ENCODE measurements around the gene TPM3.

TPM3 gene

DNA sequence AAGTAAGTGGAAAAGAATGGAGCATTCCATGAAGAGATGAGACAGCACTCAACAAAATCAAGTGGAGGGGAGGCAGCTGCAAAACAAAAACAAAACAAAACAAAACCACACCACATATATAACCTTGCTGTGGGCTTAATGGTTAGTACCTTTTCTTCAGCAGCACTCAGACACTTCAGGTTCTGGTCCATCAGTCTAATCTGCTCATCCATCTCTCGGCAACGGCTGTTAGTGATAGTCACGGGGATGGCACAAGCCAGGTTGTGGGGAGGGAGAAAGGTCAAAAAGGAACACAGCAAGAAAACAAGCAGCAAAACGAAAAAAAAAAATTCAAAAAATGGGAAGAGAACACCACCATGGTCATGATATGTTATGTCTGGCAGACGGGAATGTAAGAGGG is 20.0 kb downstream of the TPM3 start:
- no peak overlapping the region for H2AFZ ChIP-seq
- no peak overlapping the region for H3K9ac ChIP-seq
- H3K9me3 ChIP-seq (ENCODE audit: control insufficient read depth, low read length), result no peaks in the 10 kb centered on the region
- TF ChIP-seq, protein P1, sequence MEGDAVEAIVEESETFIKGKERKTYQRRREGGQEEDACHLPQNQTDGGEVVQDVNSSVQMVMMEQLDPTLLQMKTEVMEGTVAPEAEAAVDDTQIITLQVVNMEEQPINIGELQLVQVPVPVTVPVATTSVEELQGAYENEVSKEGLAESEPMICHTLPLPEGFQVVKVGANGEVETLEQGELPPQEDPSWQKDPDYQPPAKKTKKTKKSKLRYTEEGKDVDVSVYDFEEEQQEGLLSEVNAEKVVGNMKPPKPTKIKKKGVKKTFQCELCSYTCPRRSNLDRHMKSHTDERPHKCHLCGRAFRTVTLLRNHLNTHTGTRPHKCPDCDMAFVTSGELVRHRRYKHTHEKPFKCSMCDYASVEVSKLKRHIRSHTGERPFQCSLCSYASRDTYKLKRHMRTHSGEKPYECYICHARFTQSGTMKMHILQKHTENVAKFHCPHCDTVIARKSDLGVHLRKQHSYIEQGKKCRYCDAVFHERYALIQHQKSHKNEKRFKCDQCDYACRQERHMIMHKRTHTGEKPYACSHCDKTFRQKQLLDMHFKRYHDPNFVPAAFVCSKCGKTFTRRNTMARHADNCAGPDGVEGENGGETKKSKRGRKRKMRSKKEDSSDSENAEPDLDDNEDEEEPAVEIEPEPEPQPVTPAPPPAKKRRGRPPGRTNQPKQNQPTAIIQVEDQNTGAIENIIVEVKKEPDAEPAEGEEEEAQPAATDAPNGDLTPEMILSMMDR (IDR thresholded peaks at IDR 0.05), result no peak
- H3K36me3 ChIP-seq (ENCODE audit: control insufficient read depth, insufficient read depth, low read length), result no peaks in the 10 kb centered on the region
- H3K4me3 ChIP-seq (ENCODE audit: low read depth, low read length), result no peak overlapping the region
- H3K4me1 ChIP-seq, result no peaks in the 10 kb centered on the region
- no peaks in the 10 kb centered on the region for H3K27me3 ChIP-seq (ENCODE audit: control insufficient read depth, insufficient read depth, low read length)
- no peak overlapping the region for H3K4me2 ChIP-seq (ENCODE audit: low read length)
- H3K79me2 ChIP-seq, result no peaks in the 10 kb centered on the region
- H3K27ac ChIP-seq, result no peak overlapping the region

DNA sequence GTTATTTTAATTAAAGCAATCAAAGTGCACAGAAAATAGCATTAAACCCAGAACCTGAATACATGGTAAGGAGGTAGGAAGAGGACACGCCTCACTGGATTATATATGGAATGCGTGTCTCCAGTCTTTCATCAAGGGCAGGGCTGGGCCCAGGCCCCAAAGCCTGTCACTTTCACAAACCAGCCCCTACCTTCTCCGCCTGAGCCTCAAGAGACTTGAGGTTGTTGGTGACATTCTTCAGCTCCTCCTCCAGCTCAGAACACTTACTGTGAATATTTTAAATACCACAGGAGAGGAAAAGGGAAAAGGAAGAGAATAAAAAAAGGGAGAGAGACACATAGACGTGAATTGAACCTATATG is 20.7 kb downstream of the TPM3 start:
- no peaks in the 10 kb centered on the region for H3K27me3 ChIP-seq (ENCODE audit: control insufficient read depth, insufficient read depth, low read length)
- no peak overlapping the region for H3K4me3 ChIP-seq (ENCODE audit: low read depth, low read length)
- H3K4me2 ChIP-seq (ENCODE audit: low read length), result no peak overlapping the region
- H3K36me3 ChIP-seq (ENCODE audit: control insufficient read depth, insufficient read depth, low read length), result no peaks in the 10 kb centered on the region
- no peak overlapping the region for H3K9ac ChIP-seq
- no peak overlapping the region for H3K27ac ChIP-seq
- H3K79me2 ChIP-seq, result no peaks in the 10 kb centered on the region
- H3K9me3 ChIP-seq (ENCODE audit: control insufficient read depth, low read length), result no peaks in the 10 kb centered on the region
- TF ChIP-seq, protein P1 (IDR thresholded peaks at IDR 0.05), result no peak
- H2AFZ ChIP-seq, result no peak overlapping the region
- no peaks in the 10 kb centered on the region for H3K4me1 ChIP-seq

DNA sequence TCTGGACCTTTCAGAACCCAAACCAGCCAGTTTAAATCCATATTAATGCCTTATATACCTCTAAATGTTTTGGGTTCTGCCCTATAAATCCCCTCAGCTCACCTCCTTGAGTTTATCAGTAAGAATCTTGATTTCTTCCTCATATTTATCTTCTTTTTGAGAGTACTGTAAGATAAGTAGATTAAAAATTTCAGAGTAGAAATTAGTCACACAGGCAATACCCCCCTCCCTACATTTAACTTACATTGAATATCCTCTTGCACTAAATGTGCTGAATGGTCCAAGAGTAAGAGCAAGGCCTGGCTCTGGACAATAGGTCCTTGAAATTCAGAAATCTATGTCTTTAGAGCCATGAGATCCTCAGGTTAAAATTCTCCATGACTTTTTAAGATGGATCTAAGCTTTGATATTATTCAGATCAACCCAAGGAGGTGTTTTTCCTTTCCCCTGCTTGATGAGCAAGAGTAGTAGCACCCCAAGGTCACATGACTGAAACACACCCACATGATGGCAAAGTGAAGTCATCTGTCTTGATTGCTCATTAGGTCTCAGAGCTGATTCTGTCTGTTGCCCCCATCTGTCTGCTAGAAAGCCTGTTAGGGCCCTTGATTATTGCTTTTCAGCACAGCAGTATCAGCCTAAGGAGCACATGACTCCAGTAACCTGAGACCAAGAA is 21.2 kb downstream of the TPM3 start:
- no peaks in the 10 kb centered on the region for H3K36me3 ChIP-seq (ENCODE audit: control insufficient read depth, insufficient read depth, low read length)
- H3K9ac ChIP-seq, result no peak overlapping the region
- H3K27me3 ChIP-seq (ENCODE audit: control insufficient read depth, insufficient read depth, low read length), result no peaks in the 10 kb centered on the region
- TF ChIP-seq, protein P1 (IDR thresholded peaks at IDR 0.05), result no peak
- H2AFZ ChIP-seq, result no peak overlapping the region
- no peak overlapping the region for H3K27ac ChIP-seq
- H3K4me3 ChIP-seq (ENCODE audit: low read depth, low read length), result no peak overlapping the region
- H3K4me1 ChIP-seq, result no peaks in the 10 kb centered on the region
- H3K79me2 ChIP-seq, result no peaks in the 10 kb centered on the region
- H3K9me3 ChIP-seq (ENCODE audit: control insufficient read depth, low read length), result no peaks in the 10 kb centered on the region
- no peak overlapping the region for H3K4me2 ChIP-seq (ENCODE audit: low read length)

DNA sequence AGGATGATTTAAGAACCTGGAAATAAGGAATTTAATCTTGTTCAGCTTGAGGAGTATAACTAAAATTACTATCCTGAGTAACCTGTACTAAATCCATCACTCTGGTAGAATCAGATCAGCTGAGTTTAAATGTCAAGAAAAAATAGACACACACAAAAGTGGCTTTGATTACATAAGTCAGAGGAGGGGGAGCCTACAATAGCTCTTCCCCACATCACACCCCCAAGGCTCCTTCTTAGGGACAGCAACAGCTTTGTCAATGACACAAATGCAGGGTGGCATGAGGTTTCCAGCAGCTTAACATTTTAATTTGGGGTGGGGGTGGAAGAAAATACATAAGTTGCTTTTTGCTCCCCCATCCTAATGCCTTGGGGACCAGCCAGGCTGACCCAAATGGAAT is 24.4 kb downstream of the TPM3 start:
- Histone ChIP-seq H3K4me2 (ENCODE audit: low read length) (no peak overlapping the region), H3K9ac (no peak overlapping the region), H3K4me1 (no peaks in the 10 kb centered on the region), H3K4me3 (ENCODE audit: low read depth, low read length) (no peak overlapping the region), H3K79me2 (no peaks in the 10 kb centered on the region), H2AFZ (no peak overlapping the region), H3K27ac (no peak overlapping the region), H3K36me3 (ENCODE audit: control insufficient read depth, insufficient read depth, low read length) (no peaks in the 10 kb centered on the region), H3K9me3 (ENCODE audit: control insufficient read depth, low read length) (no peaks in the 10 kb centered on the region), H3K27me3 (ENCODE audit: control insufficient read depth, insufficient read depth, low read length) (no peaks in the 10 kb centered on the region)
- TF ChIP-seq, protein P1 (IDR thresholded peaks at IDR 0.05), result no peak

DNA sequence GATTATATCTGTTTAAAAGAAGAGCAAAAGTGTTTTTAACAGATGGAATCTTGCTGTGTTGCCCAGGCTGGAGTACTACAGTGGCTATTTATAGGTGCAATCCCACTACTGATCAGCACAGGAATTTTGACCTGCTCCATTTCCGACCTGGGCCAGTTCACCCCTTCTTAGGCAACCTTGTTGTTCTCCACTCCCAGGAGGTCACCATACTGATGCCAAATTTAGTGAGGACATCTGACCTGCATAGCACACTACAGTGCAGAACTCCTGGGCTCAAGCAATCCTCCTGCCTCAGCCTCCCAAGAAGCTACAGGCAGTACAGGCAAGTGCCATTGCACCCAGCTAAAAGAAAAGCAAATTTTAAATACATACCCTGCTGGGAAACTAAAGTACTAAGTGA is 25.7 kb downstream of the TPM3 start:
- TF ChIP-seq, protein P1 (IDR thresholded peaks at IDR 0.05), result no peak
- Histone ChIP-seq H3K9ac (no peak overlapping the region), H3K27me3 (ENCODE audit: control insufficient read depth, insufficient read depth, low read length) (no peaks in the 10 kb centered on the region), H3K4me1 (no peaks in the 10 kb centered on the region), H3K4me3 (ENCODE audit: low read depth, low read length) (no peak overlapping the region), H3K27ac (no peak overlapping the region), H2AFZ (no peak overlapping the region), H3K36me3 (ENCODE audit: control insufficient read depth, insufficient read depth, low read length) (no peaks in the 10 kb centered on the region), H3K4me2 (ENCODE audit: low read length) (no peak overlapping the region), H3K79me2 (no peaks in the 10 kb centered on the region), H3K9me3 (ENCODE audit: control insufficient read depth, low read length) (no peaks in the 10 kb centered on the region)
